ENCODE data around the gene IFI6. TPM values are rescaled to one million over a fixed set of nuclear protein-coding genes. Genes with fewer than 3 reads are reported as not detected.
A peak's percentile ranks its signal among the peaks of the same experiment; 100 is the strongest.

Gene IFI6
- total and polyA plus RNA-seq, 2 of the 13 experiments (the other 11 are each of a cell fraction or from before 2014, with no cell fraction given): 12.9 to 13.2 TPM

DNA sequence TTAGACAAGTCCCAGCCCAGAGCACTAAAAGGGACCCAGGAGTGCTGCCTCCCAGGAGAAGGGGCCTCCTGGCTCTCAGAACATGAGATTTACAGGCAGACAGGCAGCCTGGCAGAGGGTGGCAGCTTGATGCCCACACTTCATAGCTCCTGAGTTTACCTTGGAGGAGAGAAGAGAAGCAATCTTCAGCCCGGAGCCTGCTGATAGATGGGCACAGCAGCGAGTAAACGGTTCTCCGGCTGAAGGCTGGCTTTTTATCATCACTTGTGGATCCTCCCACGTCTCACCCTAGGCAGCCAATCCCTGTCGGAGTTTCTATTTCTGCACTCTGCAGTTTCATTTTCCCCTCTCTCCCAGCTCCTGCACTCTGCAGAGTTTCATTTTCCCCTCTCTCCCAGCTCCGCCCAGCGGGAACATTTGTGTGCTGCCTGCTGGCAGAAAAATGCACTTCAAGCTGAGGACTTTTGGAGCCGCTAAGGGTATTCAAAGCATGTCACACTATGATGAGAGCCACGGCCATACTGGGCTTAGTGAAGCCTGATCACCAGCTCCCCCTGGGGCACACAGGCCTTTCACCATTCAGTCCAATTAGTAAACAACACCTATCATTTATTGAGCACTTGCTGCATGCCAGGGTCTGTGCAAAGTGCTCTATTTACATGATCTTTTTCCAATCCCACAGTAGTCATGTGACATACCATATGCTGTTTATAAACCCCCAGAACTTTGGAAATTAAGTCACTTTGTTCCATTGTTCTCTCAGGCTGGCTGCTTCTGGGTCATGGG lies at the start of gene IFI6 (continued):
- TF ChIP-seq PRDM4 (CRISPR knock-in tag; IDR thresholded peaks at IDR 0.05; ENCODE audit: borderline replicate concordance) (no peak; the same call in 1 of the 2 replicates), ZMYM4 (CRISPR knock-in tag; IDR thresholded peaks at IDR 0.05) (peak; percentile 49; the same call in 1 of the 2 replicates), ZBTB14 (CRISPR knock-in tag; IDR thresholded peaks at IDR 0.05) (no peak), SMAD9 (CRISPR knock-in tag; IDR thresholded peaks at IDR 0.05) (no peak), ZNF451 (CRISPR knock-in tag; IDR thresholded peaks at IDR 0.05) (no peak), PHF5A (CRISPR knock-in tag; IDR thresholded peaks at IDR 0.05; ENCODE audit: low read depth, unreplicated experiment) (no peak), NFKBIZ (CRISPR knock-in tag; IDR thresholded peaks at IDR 0.05) (no peak), HOXA7 (CRISPR knock-in tag; IDR thresholded peaks at IDR 0.05) (no peak), TEAD3 (CRISPR knock-in tag; optimal IDR thresholded peaks at IDR 0.05; ENCODE audit: borderline replicate concordance) (peak; percentile 74), SOX13 (IDR thresholded peaks at IDR 0.05) (no peak), SOX13 (CRISPR knock-in tag; conservative IDR thresholded peaks at IDR 0.05 in 1 of 2, IDR thresholded peaks at IDR 0.05 in 1 of 2) (peak in 1 of 2 experiments; percentile 11; a peak in 2 of 4 replicates), ZNF776 (CRISPR knock-in tag; IDR thresholded peaks at IDR 0.05) (no peak), ADNP (CRISPR knock-in tag; IDR thresholded peaks at IDR 0.05) (no peak; the same call in 1 of the 2 replicates), ZNF605 (CRISPR knock-in tag; IDR thresholded peaks at IDR 0.05) (no peak), ZNF30 (CRISPR knock-in tag; IDR thresholded peaks at IDR 0.05) (peak; percentile 44; the same call in 1 of the 2 replicates)
- TF ChIP-seq, protein P1, sequence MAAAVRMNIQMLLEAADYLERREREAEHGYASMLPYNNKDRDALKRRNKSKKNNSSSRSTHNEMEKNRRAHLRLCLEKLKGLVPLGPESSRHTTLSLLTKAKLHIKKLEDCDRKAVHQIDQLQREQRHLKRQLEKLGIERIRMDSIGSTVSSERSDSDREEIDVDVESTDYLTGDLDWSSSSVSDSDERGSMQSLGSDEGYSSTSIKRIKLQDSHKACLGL (CRISPR knock-in tag; IDR thresholded peaks at IDR 0.05): no peak
- TF ChIP-seq, protein P2, sequence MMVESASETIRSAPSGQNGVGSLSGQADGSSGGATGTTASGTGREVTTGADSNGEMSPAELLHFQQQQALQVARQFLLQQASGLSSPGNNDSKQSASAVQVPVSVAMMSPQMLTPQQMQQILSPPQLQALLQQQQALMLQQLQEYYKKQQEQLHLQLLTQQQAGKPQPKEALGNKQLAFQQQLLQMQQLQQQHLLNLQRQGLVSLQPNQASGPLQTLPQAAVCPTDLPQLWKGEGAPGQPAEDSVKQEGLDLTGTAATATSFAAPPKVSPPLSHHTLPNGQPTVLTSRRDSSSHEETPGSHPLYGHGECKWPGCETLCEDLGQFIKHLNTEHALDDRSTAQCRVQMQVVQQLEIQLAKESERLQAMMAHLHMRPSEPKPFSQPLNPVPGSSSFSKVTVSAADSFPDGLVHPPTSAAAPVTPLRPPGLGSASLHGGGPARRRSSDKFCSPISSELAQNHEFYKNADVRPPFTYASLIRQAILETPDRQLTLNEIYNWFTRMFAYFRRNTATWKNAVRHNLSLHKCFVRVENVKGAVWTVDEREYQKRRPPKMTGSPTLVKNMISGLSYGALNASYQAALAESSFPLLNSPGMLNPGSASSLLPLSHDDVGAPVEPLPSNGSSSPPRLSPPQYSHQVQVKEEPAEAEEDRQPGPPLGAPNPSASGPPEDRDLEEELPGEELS (CRISPR knock-in tag; IDR thresholded peaks at IDR 0.05): 0 out of 2 replicates have a peak, but pooled peaks have one; percentile 13
- TF ChIP-seq, protein P3, sequence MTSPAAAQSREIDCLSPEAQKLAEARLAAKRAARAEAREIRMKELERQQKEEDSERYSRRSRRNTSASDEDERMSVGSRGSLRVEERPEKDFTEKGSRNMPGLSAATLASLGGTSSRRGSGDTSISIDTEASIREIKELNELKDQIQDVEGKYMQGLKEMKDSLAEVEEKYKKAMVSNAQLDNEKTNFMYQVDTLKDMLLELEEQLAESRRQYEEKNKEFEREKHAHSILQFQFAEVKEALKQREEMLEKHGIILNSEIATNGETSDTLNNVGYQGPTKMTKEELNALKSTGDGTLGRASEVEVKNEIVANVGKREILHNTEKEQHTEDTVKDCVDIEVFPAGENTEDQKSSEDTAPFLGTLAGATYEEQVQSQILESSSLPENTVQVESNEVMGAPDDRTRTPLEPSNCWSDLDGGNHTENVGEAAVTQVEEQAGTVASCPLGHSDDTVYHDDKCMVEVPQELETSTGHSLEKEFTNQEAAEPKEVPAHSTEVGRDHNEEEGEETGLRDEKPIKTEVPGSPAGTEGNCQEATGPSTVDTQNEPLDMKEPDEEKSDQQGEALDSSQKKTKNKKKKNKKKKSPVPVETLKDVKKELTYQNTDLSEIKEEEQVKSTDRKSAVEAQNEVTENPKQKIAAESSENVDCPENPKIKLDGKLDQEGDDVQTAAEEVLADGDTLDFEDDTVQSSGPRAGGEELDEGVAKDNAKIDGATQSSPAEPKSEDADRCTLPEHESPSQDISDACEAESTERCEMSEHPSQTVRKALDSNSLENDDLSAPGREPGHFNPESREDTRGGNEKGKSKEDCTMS (CRISPR knock-in tag; conservative IDR thresholded peaks at IDR 0.05): no peak
